Measurements from ENCODE around the gene SIPA1L2.

SIPA1L2 gene

DNA sequence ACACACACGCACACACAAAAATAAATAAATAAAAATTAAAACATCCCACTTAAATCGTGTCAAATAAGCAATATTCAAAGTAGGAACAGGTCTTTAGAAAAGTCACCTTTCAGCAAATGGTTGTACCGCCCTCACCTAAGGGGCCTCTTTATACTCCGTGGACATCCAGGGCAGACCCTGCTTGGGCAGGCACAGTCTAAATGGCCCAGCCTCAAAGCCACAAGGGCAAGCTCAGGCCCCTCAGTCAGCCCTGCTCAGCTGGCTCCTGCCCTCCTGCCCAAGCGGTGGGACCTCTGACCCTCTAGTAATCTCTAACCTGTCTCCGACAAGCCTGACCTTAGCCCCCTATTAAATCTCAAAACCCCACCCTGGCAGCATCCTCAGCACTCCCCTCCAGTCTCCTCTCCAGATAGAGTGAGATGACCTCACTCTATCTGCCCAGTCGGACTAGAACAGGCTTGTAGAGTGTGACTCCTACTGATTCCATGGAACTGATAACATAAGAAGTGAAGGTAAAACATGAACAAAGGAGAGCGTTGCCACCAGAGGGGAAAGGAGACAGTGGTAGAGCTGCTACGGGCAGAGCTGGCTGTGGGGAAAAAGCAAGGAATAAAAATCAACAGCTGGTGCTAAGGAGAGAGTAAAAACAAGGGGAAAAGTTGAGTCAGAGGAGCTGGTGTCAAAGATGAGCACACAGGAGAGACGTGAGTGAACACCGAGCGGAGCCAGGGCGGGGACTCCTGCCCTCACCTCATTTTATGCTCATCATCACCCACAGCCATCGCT is 36.0 kb downstream of the SIPA1L2 start:
- no peak for DNase-seq (ENCODE audit: low read depth, low spot score)

GRCh38 chr1:232591344-232591743 is 38.6 kb downstream of the SIPA1L2 start:
- DNase-seq (ENCODE audit: low read depth, low spot score), result no peak

GRCh38 chr1:232590744-232591082 is 39.2 kb downstream of the SIPA1L2 start:
- DNase-seq (ENCODE audit: low read depth, low spot score), result no peak

- DNase-seq (ENCODE audit: low read depth, low spot score), result no peak
These were observed 39.9 kb downstream of the SIPA1L2 start for GRCh38 chr1:232589812-232590743.

DNA sequence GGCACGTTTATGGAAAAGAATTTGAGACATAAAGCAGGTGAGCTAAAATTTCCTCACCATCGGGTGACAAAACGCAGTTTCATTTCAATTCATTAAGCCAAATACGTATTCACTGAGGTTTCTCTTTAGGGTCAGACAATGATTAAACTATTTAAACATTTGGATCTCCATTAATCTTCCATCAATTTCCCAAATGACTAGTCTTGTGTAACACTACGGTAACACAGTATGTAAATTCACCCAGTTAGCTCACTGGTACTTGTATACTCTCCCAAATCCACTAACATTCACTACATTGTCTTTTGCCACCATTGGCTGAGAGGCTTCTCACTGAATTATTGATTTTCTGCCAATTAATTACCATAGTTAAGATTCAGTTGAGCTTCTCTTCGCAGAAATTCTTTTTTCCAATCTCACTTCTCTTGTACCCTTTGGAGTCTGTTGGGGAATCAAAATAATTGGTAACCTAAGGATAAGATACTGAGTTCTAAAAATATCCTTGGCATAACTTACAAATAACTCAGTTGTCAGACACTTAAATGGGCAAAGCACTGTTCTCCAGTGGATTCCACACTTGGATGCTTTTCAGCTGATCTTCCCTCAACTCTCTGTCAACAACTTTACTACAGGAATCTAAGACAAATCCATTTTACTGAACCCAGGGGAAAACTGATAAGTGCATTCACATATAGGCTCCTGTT is 40.7 kb downstream of the SIPA1L2 start:
- DNase-seq (ENCODE audit: low read depth, low spot score), result no peak

GRCh38 chr1:232587141-232588008 is 42.6 kb downstream of the SIPA1L2 start:
- no peak for DNase-seq (ENCODE audit: low read depth, low spot score)

DNA sequence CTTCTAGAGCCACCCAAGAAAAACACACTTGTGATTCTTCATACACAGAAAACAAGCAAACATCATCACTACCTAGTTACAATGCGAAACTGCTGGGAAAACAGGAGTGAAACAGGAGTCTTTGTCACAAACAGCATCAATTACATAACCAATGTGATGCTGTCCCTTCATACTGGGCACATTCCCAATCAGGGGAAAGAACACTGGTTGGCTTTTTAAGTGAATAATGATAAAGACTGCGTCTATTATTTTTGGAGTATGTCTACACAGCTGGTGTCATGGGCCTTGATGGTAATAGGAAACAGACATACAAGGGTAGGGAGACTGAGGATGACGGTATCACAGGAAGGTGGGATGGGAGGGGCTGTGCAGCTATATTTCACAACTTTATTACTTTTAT is 43.3 kb downstream of the SIPA1L2 start:
- no peak for DNase-seq (ENCODE audit: low read depth, low spot score)

DNA sequence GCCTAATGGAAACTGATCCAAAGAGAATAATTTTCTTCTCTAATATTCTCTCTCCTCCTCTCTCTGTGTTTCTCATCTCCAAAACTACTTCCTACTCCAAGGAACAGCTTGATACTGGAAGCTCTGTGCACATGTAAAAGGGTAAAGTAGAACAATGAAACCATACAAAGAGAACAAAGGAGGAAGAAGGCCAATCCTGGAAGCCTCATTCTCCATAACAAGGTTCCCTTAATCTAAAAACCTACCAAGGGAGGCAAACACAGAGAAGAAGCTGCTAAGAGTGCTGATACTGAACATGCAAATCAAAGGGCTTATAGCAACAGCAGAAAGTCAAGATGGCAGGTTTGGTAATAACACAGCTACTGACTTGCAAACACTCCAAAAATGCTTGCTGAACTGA is 44.4 kb downstream of the SIPA1L2 start:
- no peak for DNase-seq (ENCODE audit: low read depth, low spot score)

GRCh38 chr1:232581932-232582331 is 48.0 kb downstream of the SIPA1L2 start:
- no peak for DNase-seq (ENCODE audit: low read depth, low spot score)

Data from smooth muscle cell of the brain vasculature (primary cell).